ENCODE measurements around the gene NDUFS1.
"Not testable (repeated sequence)": the region's sequence is repeated elsewhere in the genome, so short reads cannot be mapped to it uniquely, and the experiment has no call there.

Gene NDUFS1

GRCh38 chr2:206159346-206160124 lies at the start of gene NDUFS1, which contains the start of gene EEF1B2:
Gene NDUFS1, minus strand, starts transcription at chr2:206159444. Its CDS starts 5,766 bp downstream, at chr2:206153678.
Gene EEF1B2, plus strand, starts transcription at chr2:206159895. Its CDS starts 85 bp downstream, at chr2:206159980.
- peak; percentile 97 for DNase-seq

- DNase-seq: no peak
Observed at GRCh38 chr2:206208900-206209299, 49.7 kb upstream of the NDUFS1 start.

GRCh38 chr2:206207316-206207715 lies 48.1 kb upstream of the NDUFS1 start:
- not testable (repeated sequence) for DNase-seq

- DNase-seq: no peak
Observed at GRCh38 chr2:206204710-206205109, 45.5 kb upstream of the NDUFS1 start.

- DNase-seq: no peak
Observed at GRCh38 chr2:206203331-206203730, 44.1 kb upstream of the NDUFS1 start.

GRCh38 chr2:206202446-206202845 lies 43.2 kb upstream of the NDUFS1 start:
- no peak for DNase-seq

- DNase-seq: no peak
Observed at GRCh38 chr2:206201075-206201848, 42.0 kb upstream of the NDUFS1 start.

- no peak for DNase-seq
Observed at GRCh38 chr2:206198677-206199076, 39.4 kb upstream of the NDUFS1 start.

- no peak for DNase-seq
Observed at GRCh38 chr2:206193671-206194357, 34.6 kb upstream of the NDUFS1 start.

- DNase-seq: no peak
Observed at GRCh38 chr2:206192157-206192556, 32.9 kb upstream of the NDUFS1 start.

- DNase-seq: no peak
Observed at GRCh38 chr2:206190689-206191088, 31.4 kb upstream of the NDUFS1 start.

- DNase-seq: no peak
Observed at GRCh38 chr2:206190111-206190510, 30.9 kb upstream of the NDUFS1 start.

GRCh38 chr2:206189691-206190090 lies 30.4 kb upstream of the NDUFS1 start:
- no peak for DNase-seq

- DNase-seq: not testable (repeated sequence)
Observed at GRCh38 chr2:206181526-206181925, 22.3 kb upstream of the NDUFS1 start.

GRCh38 chr2:206176901-206177300 lies 17.7 kb upstream of the NDUFS1 start:
- DNase-seq: no peak

- no peak for DNase-seq
Observed at GRCh38 chr2:206176121-206176520, 16.9 kb upstream of the NDUFS1 start.

- DNase-seq: no peak
Observed at GRCh38 chr2:206173147-206173546, 13.9 kb upstream of the NDUFS1 start.

- not testable (repeated sequence) for DNase-seq
Observed at GRCh38 chr2:206171624-206172397, 12.6 kb upstream of the NDUFS1 start.

GRCh38 chr2:206168230-206168629 lies 9.0 kb upstream of the NDUFS1 start:
- DNase-seq: not testable (repeated sequence)

GRCh38 chr2:206164261-206164862 lies 5.1 kb upstream of the NDUFS1 start:
- no peak for DNase-seq

GRCh38 chr2:206163251-206163880 lies 4.1 kb upstream of the NDUFS1 start:
- DNase-seq: no peak

- not testable (repeated sequence) for DNase-seq
Observed at GRCh38 chr2:206162401-206162800, 3.2 kb upstream of the NDUFS1 start.

Measured in DMS153 (cell line).